GM12865 (cell line): ENCODE data around the gene ATAT1.

ENCODE experiments used
- DNase-seq: peaks from one replicate; pipeline ENCODE4 v3.0.0; 2010; ENCODE audit warnings: low read depth
- H3K4me3 ChIP-seq: 2 replicates; pipeline ENCODE4 v1.5.1; 2011; ENCODE audit warnings: mild to moderate bottlenecking, low read depth, low read length, control low read depth
- TF ChIP-seq, protein P1 (sequence below): IDR thresholded peaks from 2 replicates; pipeline ENCODE4 v1.5.1; 2011; ENCODE audit warnings: low read length, control low read depth, low read depth, inconsistent platforms; ENCODE audit not compliant: insufficient read depth; ENCODE audit errors: missing control alignments

Gene ATAT1

GRCh38 chr6:30679765-30680535 is 53.3 kb downstream of the ATAT1 start:
- DNase-seq = no peak
- TF ChIP-seq, protein P1, sequence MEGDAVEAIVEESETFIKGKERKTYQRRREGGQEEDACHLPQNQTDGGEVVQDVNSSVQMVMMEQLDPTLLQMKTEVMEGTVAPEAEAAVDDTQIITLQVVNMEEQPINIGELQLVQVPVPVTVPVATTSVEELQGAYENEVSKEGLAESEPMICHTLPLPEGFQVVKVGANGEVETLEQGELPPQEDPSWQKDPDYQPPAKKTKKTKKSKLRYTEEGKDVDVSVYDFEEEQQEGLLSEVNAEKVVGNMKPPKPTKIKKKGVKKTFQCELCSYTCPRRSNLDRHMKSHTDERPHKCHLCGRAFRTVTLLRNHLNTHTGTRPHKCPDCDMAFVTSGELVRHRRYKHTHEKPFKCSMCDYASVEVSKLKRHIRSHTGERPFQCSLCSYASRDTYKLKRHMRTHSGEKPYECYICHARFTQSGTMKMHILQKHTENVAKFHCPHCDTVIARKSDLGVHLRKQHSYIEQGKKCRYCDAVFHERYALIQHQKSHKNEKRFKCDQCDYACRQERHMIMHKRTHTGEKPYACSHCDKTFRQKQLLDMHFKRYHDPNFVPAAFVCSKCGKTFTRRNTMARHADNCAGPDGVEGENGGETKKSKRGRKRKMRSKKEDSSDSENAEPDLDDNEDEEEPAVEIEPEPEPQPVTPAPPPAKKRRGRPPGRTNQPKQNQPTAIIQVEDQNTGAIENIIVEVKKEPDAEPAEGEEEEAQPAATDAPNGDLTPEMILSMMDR = no peak
- peak overlapping the region; percentile 96 for H3K4me3 ChIP-seq

DNA sequence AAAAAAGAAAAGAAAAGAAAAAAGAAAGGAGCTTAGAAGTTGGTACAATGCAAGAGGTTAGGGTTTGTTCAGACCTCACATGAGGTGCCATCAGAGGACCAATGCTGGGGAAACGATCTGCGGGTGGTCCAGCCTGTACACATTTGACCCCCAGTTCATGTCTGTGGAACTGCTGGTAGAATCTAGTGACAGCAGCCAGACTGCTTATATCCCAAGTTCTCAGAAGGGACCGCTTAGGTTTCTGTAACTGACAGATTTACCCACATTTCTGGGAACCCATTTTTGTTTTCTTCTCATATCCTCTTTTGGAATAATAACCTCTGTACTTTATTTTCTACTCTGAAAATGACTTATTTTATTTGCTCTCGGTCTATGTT is 55.1 kb downstream of the ATAT1 start:
- peak; percentile 36 for DNase-seq
- TF ChIP-seq, protein P1 = no peak
- H3K4me3 ChIP-seq = peak overlapping the region; percentile 96

DNA sequence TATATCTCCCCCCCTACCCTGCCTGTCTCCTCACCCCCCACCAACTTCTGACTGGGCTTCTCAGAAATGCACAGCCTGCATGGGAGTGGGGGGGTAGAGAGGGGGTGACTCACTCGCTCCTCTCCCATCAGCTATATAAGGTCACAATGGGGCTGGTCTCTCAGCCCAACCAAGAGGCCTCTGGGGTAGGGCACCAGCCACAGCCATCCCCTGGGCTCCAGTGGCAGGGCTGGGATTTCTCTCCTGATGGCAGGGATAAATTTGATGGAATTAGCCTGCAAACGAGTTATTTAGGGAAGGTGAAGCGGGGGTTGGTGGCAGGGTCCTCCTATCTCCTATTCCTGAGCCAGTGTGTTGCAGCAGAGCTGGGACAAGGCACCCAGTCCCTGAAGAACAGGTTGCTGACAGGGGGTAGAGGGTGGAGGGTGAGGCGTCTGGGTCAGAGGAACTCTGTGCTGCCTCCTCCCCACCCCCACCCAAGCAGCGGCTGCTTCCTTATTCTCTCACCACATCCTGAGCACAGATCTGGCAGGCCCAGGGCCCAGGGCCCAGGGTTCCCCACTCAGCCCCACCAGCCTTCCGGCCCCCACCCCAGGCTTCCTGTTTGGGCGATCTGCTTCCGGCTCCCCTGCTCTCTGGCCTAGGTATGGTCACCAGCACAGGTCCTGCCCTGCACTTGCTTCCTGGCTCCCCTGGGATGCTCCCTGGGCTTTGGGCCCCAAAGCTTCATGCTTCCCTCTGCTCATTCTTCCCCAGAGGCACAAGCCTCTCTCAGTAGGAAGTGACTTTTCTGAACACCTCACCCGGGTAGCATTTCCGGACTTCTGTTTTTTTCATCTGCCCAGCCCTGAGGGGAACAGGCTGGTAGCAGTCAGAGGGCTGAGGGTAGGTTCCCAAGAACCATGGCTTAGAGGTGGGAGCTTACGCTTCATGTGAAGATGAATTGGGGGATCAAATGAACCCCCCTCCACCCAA is 55.8 kb downstream of the ATAT1 start:
- TF ChIP-seq, protein P1 = no peak
- DNase-seq = peak; percentile 95
- peak overlapping the region; percentile 96 for H3K4me3 ChIP-seq

- TF ChIP-seq, protein P1 = no peak
- DNase-seq = no peak
- H3K4me3 ChIP-seq = peak overlapping the region; percentile 96
Observed at GRCh38 chr6:30683183-30683979, 56.7 kb downstream of the ATAT1 start.

- no peak for DNase-seq
- TF ChIP-seq, protein P1 = no peak
- H3K4me3 ChIP-seq = peak overlapping the region; percentile 96
Observed at GRCh38 chr6:30683980-30684338, 57.3 kb downstream of the ATAT1 start.

DNA sequence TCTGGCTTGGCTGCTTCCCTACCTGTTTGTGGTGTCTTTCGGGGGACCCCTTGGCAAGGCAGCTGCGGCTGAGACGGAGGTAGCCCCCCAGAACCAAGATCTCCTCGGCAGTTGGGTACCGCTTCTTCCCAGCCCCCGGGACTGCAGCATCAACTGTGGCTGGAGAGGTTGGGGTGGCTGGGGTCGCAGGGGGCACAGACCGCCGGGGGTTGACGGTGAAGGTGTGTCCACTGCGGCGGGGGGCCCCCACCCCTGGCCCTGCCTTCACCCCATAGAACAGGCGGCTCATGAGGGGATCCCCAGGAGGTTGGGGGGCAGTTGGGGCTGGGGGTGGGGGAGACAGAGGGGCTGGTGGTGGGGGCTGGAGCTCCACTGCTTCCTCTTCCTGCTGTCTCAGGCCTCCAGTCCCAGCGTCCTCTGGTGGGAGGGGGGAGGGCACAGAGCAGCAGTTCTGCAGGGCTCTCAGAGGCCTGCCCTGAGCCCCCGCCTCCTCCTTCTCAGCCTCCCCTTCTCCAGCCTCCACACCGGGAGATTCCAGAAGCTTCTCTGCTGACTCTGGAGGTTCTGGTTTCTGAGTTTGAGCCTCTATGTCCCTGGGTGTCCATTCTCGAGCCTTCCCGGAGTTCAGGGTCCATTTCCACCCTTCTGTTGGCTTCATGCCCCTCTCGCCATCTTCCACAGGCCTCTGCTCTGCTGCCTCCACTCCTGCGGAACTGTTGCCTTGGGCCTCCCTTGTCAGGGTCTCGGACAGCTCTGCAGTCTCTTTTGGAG is 57.9 kb downstream of the ATAT1 start:
- peak; percentile 71 for DNase-seq
- TF ChIP-seq, protein P1 = no peak
- peak overlapping the region; percentile 96 for H3K4me3 ChIP-seq
